ENCODE results near the gene ZNF616.

- no peak for TF ChIP-seq EZH2 (IDR thresholded peaks at IDR 0.05; ENCODE audit: borderline replicate concordance, low read depth, low read length, severe bottlenecking)
- TF ChIP-seq CTCF (IDR thresholded peaks at IDR 0.05; ENCODE audit: borderline replicate concordance, extremely low read depth, low read length, poor library complexity, severe bottlenecking), result no peak
Observed at GRCh38 chr19:52187407-52187806, 47.7 kb upstream of the ZNF616 start.
